Stimulated activated CD4-positive, alpha-beta T cell treated with anti-CD3 and anti-CD28 coated beads, Interleukin-2, amount 100 ng/mL, for 4 hours (primary cell): Measurements from ENCODE around the gene CRHR1.

Experiments
- DNase-seq: peaks from one replicate; pipeline ENCODE4 v3.0.0-alpha.2; 2020; ENCODE audit warnings: low read depth

The CRHR1 gene

GRCh38 chr17:45790296-45790922 lies 6.3 kb downstream of the CRHR1 start:
- no peak for DNase-seq

- no peak for DNase-seq
These were observed 7.0 kb downstream of the CRHR1 start for GRCh38 chr17:45791041-45791582.

GRCh38 chr17:45791935-45792334 lies 7.8 kb downstream of the CRHR1 start:
- no peak for DNase-seq

GRCh38 chr17:45792437-45792836 lies 8.3 kb downstream of the CRHR1 start:
- DNase-seq, result no peak

- no peak for DNase-seq
These were observed 9.1 kb downstream of the CRHR1 start for GRCh38 chr17:45792995-45793755.

- DNase-seq, result no peak
These were observed 9.9 kb downstream of the CRHR1 start for GRCh38 chr17:45793999-45794540.

- DNase-seq, result no peak
These were observed 10.7 kb downstream of the CRHR1 start for GRCh38 chr17:45794840-45795239.

GRCh38 chr17:45800816-45801215 lies 16.7 kb downstream of the CRHR1 start:
- DNase-seq, result no peak

- no peak for DNase-seq
These were observed 17.3 kb downstream of the CRHR1 start for GRCh38 chr17:45801421-45801820.

GRCh38 chr17:45808845-45809244 lies 24.7 kb downstream of the CRHR1 start:
- no peak for DNase-seq

- DNase-seq, result no peak
These were observed 25.4 kb downstream of the CRHR1 start for GRCh38 chr17:45809499-45809898.

- no peak for DNase-seq
These were observed 28.0 kb downstream of the CRHR1 start for GRCh38 chr17:45812102-45812501.

GRCh38 chr17:45813048-45813725 lies 29.1 kb downstream of the CRHR1 start:
- no peak for DNase-seq

- no peak for DNase-seq
These were observed 30.8 kb downstream of the CRHR1 start for GRCh38 chr17:45814622-45815606.

GRCh38 chr17:45815752-45816151 lies 31.6 kb downstream of the CRHR1 start:
- no peak for DNase-seq

- no peak for DNase-seq
These were observed 33.9 kb downstream of the CRHR1 start for GRCh38 chr17:45818041-45818440.

GRCh38 chr17:45818699-45819098 lies 34.6 kb downstream of the CRHR1 start:
- no peak for DNase-seq

GRCh38 chr17:45819632-45820031 lies 35.5 kb downstream of the CRHR1 start:
- no peak for DNase-seq

- DNase-seq, result no peak
These were observed 36.1 kb downstream of the CRHR1 start for GRCh38 chr17:45820052-45820780.

GRCh38 chr17:45821147-45821546 lies 37.0 kb downstream of the CRHR1 start:
- no peak for DNase-seq

- no peak for DNase-seq
These were observed 39.5 kb downstream of the CRHR1 start for GRCh38 chr17:45823598-45823997.
